ENCODE data around the gene RASA3.

- TF ChIP-seq CTCF (conservative IDR thresholded peaks at IDR 0.05; ENCODE audit: low read length), result no peak
- no peak for TF ChIP-seq EZH2phosphoT487 (IDR thresholded peaks at IDR 0.05; ENCODE audit: borderline replicate concordance)
Measured at GRCh38 chr13:113958373-113958772, 174.1 kb downstream of the RASA3 start.
